ENCODE results near the gene CARD11.

The CARD11 gene

DNA sequence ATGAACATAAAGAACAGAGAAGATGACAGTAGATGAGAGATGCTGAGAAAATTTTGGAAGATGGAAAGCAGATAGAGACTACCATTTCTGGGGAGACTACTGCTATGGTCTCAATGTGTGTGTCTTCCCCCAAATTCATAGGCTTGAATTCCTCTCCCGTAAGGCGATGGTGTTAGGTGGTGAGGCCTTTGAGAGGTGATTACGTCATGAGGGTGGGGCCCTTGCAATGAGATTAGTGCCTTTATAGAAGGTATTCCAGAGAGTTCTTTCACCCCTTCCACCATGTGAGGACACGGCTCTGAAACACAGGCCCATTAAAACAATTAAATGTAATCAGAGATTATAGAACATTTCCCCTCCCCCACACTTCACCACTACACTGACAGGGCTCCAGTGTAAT, 23.9 kb downstream of the CARD11 start:
- no peak for DNase-seq
- TF ChIP-seq, protein P1, sequence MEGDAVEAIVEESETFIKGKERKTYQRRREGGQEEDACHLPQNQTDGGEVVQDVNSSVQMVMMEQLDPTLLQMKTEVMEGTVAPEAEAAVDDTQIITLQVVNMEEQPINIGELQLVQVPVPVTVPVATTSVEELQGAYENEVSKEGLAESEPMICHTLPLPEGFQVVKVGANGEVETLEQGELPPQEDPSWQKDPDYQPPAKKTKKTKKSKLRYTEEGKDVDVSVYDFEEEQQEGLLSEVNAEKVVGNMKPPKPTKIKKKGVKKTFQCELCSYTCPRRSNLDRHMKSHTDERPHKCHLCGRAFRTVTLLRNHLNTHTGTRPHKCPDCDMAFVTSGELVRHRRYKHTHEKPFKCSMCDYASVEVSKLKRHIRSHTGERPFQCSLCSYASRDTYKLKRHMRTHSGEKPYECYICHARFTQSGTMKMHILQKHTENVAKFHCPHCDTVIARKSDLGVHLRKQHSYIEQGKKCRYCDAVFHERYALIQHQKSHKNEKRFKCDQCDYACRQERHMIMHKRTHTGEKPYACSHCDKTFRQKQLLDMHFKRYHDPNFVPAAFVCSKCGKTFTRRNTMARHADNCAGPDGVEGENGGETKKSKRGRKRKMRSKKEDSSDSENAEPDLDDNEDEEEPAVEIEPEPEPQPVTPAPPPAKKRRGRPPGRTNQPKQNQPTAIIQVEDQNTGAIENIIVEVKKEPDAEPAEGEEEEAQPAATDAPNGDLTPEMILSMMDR (IDR thresholded peaks at IDR 0.05), result no peak

DNA sequence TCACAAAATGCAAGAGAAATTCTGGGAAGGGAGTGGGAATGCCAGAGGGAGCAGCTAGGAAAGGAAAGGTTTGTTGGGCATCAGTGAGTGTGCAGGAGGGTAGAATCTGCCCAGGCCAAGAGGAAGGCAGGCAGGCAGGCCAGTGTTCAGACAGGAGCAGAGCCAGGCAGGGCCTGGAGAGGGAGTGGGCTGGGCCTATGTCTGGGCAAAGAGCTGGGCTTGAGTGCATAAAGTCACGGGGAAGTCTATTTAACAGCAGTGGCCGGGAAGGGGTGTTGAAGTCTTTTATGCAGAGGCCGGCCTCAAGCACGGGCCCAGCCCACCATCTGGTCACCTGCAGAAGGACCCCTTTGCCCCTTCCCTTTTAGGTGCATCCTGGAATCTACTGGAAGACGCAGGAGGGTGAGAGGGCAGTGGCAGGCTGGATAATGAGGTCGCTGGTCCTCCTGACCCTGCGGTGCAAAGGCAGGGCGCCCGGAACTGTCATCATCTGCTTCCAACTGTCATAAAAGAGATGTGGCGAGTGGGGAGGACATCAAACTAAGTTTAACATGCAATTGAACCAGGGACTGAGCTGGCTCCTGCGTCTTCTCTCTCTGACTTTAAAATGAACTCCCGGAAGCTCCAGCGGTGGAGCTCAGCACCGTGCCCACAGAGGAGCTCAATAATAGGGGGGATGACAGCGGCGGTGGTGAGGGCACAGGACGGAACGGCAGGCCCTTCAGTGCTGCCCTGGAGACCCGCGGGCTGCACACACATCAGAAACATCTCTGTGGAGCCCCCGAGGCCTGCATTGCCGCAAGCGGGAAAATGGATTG, 29.5 kb downstream of the CARD11 start:
- no peak overlapping the region for H3K4me3 ChIP-seq
- no peaks in the 10 kb centered on the region for H3K4me1 ChIP-seq
- no peaks in the 10 kb centered on the region for H3K36me3 ChIP-seq
- DNase-seq, result no peak
- intact Hi-C loops (cut with DNase I; ENCODE audit: low total_unique reads), result no loop called here
- H3K27me3 ChIP-seq, result peaks cover 0 to 2% of the 10 kb centered on the region in 2 donors
- H3K9me3 ChIP-seq, result peaks cover 0 to 14% (median 9%) of the 10 kb centered on the region in 3 donors
- TF ChIP-seq, protein P1 (IDR thresholded peaks at IDR 0.05), result no peak
- no peak overlapping the region for H3K27ac ChIP-seq

More for the DNA sequence above, 23.9 kb downstream of the CARD11 start:
- Histone ChIP-seq H3K27ac (no peak overlapping the region), H3K4me1 (no peaks in the 10 kb centered on the region), H3K27me3 (peaks cover 0 to 2% of the 10 kb centered on the region in 2 donors), H3K4me3 (no peak overlapping the region), H3K9me3 (peaks cover 0 to 17% (median 4%) of the 10 kb centered on the region in 3 donors), H3K36me3 (no peaks in the 10 kb centered on the region)
- intact Hi-C loops (cut with DNase I; ENCODE audit: low total_unique reads), result no loop called here

- Histone ChIP-seq H3K4me1 (no peaks in the 10 kb centered on the region), H3K27ac (no peak overlapping the region), H3K36me3 (no peaks in the 10 kb centered on the region), H3K27me3 (no peaks in the 10 kb centered on the region), H3K9me3 (peaks cover 0 to 13% (median 9%) of the 10 kb centered on the region in 3 donors), H3K4me3 (no peak overlapping the region)
- no peak for DNase-seq
- TF ChIP-seq, protein P1 (IDR thresholded peaks at IDR 0.05), result no peak
- intact Hi-C loops (cut with DNase I; ENCODE audit: low total_unique reads), result no loop called here
Observed at GRCh38 chr7:3011211-3011852, 32.3 kb downstream of the CARD11 start.

GRCh38 chr7:3010161-3010560, 33.5 kb downstream of the CARD11 start:
- no peaks in the 10 kb centered on the region for H3K36me3 ChIP-seq
- no peaks in the 10 kb centered on the region for H3K4me1 ChIP-seq
- no peak for DNase-seq
- no peaks in the 10 kb centered on the region for H3K27me3 ChIP-seq
- intact Hi-C loops (cut with DNase I; ENCODE audit: low total_unique reads), result no loop called here
- H3K4me3 ChIP-seq, result no peak overlapping the region
- peaks cover 0 to 13% (median 9%) of the 10 kb centered on the region in 3 donors for H3K9me3 ChIP-seq
- H3K27ac ChIP-seq, result no peak overlapping the region
- TF ChIP-seq, protein P1 (IDR thresholded peaks at IDR 0.05), result no peak

DNA sequence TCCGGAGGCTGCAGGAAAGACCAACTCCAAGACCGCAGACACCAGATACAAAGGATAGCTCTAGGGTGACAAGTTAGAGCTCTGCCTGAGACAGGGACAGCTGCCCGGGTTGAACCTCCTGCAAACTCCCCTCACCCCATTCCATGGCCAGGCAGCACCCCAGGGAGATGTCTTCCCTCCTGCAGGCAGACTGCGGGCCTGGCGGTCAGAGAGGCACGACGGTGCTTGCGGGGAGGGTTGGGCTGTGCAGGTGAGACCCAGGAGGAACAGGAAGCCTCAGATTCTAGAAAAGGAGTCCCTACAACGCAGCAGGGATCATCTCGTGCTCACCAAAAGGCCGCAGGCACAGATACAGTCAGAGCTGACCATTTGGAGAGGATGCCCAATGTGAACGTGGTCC, 34.6 kb downstream of the CARD11 start:
- H3K4me3 ChIP-seq, result no peak overlapping the region
- H3K27me3 ChIP-seq, result no peaks in the 10 kb centered on the region
- intact Hi-C loops (cut with DNase I; ENCODE audit: low total_unique reads), result no loop called here
- no peaks in the 10 kb centered on the region for H3K36me3 ChIP-seq
- DNase-seq, result no peak
- H3K4me1 ChIP-seq, result no peaks in the 10 kb centered on the region
- H3K9me3 ChIP-seq, result peaks cover 0 to 13% (median 9%) of the 10 kb centered on the region in 3 donors
- H3K27ac ChIP-seq, result no peak overlapping the region
- TF ChIP-seq, protein P1 (IDR thresholded peaks at IDR 0.05), result no peak
